ENCODE data around the gene KRTAP4-6.

GRCh38 chr17:41184480-41184961, 44.2 kb upstream of the KRTAP4-6 start, which contains the start of gene KRTAP4-1:
- TF ChIP-seq RXRA (IDR thresholded peaks at IDR 0.05) (no peak), CTCF (IDR thresholded peaks at IDR 0.05; ENCODE audit: low read depth, low read length, missing input control) (no peak), YY1 (IDR thresholded peaks at IDR 0.05) (no peak), REST (IDR thresholded peaks at IDR 0.05) (no peak), NR2F2 (IDR thresholded peaks at IDR 0.05) (no peak), RAD21 (IDR thresholded peaks at IDR 0.05) (no peak), TAF1 (conservative IDR thresholded peaks at IDR 0.05) (no peak), EGR1 (IDR thresholded peaks at IDR 0.05; ENCODE audit: low read depth in 2 of 2) (no peak), MAX (IDR thresholded peaks at IDR 0.05) (no peak)

All from liver (tissue), 3 donors.